ENCODE measurements around the gene CLCN2. TPM values are rescaled to one million over a fixed set of nuclear protein-coding genes. Genes with fewer than 3 reads are reported as not detected.

CLCN2 gene
- total and polyA plus RNA-seq, 3 donors from 2014 or later = 46.7 to 118 (median 98.2) TPM

GRCh38 chr3:184368586-184369183, 7.3 kb upstream of the CLCN2 start:
- 45 to 58% methylated on average over 3 of the region's 3 CpGs for WGBS, 2 donors
- peaks cover 16% of the 10 kb centered on the region for H3K4me1 ChIP-seq
- intact Hi-C loops (cut with DNase I; ENCODE audit: low total_unique reads) = loop anchor here (10.0 kb wide), 1 partner anchor 54 kb away; the partner anchor contains the start of gene EIF4G1
- no peaks in the 10 kb centered on the region for H3K27me3 ChIP-seq
- no peak overlapping the region for H3K27ac ChIP-seq
- H3K36me3 ChIP-seq (ENCODE audit: low read depth, missing control alignments) = no peaks in the 10 kb centered on the region
- H3K4me3 ChIP-seq = no peak overlapping the region
- DNase-seq = no peak
- no peaks in the 10 kb centered on the region for H3K9me3 ChIP-seq
- TF ChIP-seq POLR2A (IDR thresholded peaks at IDR 0.05) = no peak

GRCh38 chr3:184368116-184368515, 6.7 kb upstream of the CLCN2 start:
- DNase-seq = no peak
- H3K36me3 ChIP-seq (ENCODE audit: low read depth, missing control alignments) = no peaks in the 10 kb centered on the region
- TF ChIP-seq POLR2A (IDR thresholded peaks at IDR 0.05) (no peak), CTCF (IDR thresholded peaks at IDR 0.05) (no peak)
- H3K4me1 ChIP-seq = peaks cover 18% of the 10 kb centered on the region
- no peaks in the 10 kb centered on the region for H3K9me3 ChIP-seq
- no peak overlapping the region for H3K27ac ChIP-seq
- WGBS, 2 donors = 72 to 81% methylated on average over 8 to 9 of the region's 9 CpGs
- intact Hi-C loops (cut with DNase I; ENCODE audit: low total_unique reads) = loop anchor here (10.0 kb wide), 1 partner anchor 53 kb away; the partner anchor contains the start of gene EIF4G1
- no peaks in the 10 kb centered on the region for H3K27me3 ChIP-seq
- no peak overlapping the region for H3K4me3 ChIP-seq

GRCh38 chr3:184366619-184367289, 5.3 kb upstream of the CLCN2 start:
- 86 to 87% methylated on average over 5 of the region's 5 CpGs for WGBS, 2 donors
- intact Hi-C loops (cut with DNase I; ENCODE audit: low total_unique reads) = loop anchor here (10.0 kb wide), 1 partner anchor 52 kb away; the partner anchor contains the start of gene EIF4G1

GRCh38 chr3:184362668-184363546, 1.5 kb upstream of the CLCN2 start:
- Histone ChIP-seq H3K4me1 (peaks cover 39% of the 10 kb centered on the region), H3K27ac (peak overlapping the region; percentile 96 to 98), H3K36me3 (ENCODE audit: low read depth, missing control alignments) (no peaks in the 10 kb centered on the region), H3K4me3 (peak overlapping the region; percentile 85 to 86), H3K9me3 (no peaks in the 10 kb centered on the region), H3K27me3 (no peaks in the 10 kb centered on the region)
- TF ChIP-seq POLR2A (IDR thresholded peaks at IDR 0.05) = peak; percentile 67
- peak; percentile 37 to 55 (median 48) for TF ChIP-seq CTCF (IDR thresholded peaks at IDR 0.05)
- intact Hi-C loops (cut with DNase I; ENCODE audit: low total_unique reads) = loop anchor here (10.0 kb wide), 1 partner anchor 48 kb away; the partner anchor contains the start of gene EIF4G1
- DNase-seq = peak; percentile 96
- WGBS, 2 donors = 0 to 1% methylated on average over 32 to 60 of the region's 68 CpGs

More at GRCh38 chr3:184366619-184367289, 5.3 kb upstream of the CLCN2 start:
- Histone ChIP-seq H3K4me1 (peaks cover 15% of the 10 kb centered on the region), H3K36me3 (ENCODE audit: low read depth, missing control alignments) (no peaks in the 10 kb centered on the region), H3K27ac (no peak overlapping the region), H3K27me3 (no peaks in the 10 kb centered on the region), H3K4me3 (no peak overlapping the region), H3K9me3 (no peaks in the 10 kb centered on the region)
- TF ChIP-seq CTCF (IDR thresholded peaks at IDR 0.05) (no peak), POLR2A (IDR thresholded peaks at IDR 0.05) (no peak)
- no peak for DNase-seq

Measured in testis (tissue), 3 donors.